ENCODE data around the gene GCK. TPM values are rescaled to one million over a fixed set of nuclear protein-coding genes. Genes with fewer than 3 reads are reported as not detected.
A peak's percentile ranks its signal among the peaks of the same experiment; 100 is the strongest.

The GCK gene
- total and polyA plus RNA-seq, 3 donors from 2014 or later, result 0.90 to 1.2 (median 0.94) TPM

DNA sequence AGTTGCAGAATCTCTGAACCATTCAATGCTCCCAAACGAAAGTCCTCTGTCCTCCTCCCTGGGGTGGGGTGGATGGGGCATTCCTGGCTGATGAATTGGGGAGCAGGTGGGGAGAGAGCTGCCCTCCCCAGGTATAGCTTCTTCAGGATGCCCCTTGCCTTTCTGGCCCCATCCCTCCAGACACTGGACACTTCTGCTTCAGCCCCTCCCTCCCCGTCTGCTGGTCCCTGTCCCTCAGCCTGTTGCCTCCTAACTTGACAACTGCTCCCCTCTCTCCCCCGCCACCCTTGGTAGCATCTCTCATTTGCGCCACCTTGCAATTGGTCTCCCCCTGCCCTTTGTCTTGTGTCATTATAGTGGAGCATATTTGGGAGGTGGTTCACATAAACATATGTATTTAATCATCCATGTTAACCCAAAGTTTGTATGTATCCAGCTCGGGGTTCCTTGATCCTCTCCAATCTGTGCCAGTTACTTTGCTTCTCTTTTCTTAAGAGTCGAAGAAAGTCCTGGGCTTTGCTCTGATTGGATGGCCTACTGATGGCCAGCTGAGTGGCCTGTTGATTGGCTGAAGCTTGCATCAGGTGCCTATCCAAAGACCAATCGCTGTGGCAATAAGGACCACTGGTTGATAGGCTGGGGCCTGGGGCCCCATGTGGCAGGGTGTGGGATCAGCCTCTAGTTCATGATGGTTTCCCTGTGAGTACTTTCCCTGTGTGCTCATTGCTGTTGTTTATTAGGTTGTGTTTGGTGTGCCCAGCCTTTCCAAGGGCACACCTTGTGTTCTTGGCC lies 4.0 kb upstream of the GCK start:
- Histone ChIP-seq H3K9me3 (no peaks in the 10 kb centered on the region), H3K27me3 (no peaks in the 10 kb centered on the region), H3K36me3 (ENCODE audit: low read depth, missing control alignments) (no peaks in the 10 kb centered on the region), H3K27ac (no peak overlapping the region), H3K4me1 (no peaks in the 10 kb centered on the region), H3K4me3 (no peak overlapping the region)
- no peak for DNase-seq
- TF ChIP-seq, protein P1, sequence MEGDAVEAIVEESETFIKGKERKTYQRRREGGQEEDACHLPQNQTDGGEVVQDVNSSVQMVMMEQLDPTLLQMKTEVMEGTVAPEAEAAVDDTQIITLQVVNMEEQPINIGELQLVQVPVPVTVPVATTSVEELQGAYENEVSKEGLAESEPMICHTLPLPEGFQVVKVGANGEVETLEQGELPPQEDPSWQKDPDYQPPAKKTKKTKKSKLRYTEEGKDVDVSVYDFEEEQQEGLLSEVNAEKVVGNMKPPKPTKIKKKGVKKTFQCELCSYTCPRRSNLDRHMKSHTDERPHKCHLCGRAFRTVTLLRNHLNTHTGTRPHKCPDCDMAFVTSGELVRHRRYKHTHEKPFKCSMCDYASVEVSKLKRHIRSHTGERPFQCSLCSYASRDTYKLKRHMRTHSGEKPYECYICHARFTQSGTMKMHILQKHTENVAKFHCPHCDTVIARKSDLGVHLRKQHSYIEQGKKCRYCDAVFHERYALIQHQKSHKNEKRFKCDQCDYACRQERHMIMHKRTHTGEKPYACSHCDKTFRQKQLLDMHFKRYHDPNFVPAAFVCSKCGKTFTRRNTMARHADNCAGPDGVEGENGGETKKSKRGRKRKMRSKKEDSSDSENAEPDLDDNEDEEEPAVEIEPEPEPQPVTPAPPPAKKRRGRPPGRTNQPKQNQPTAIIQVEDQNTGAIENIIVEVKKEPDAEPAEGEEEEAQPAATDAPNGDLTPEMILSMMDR (IDR thresholded peaks at IDR 0.05), result no peak
- TF ChIP-seq POLR2A (IDR thresholded peaks at IDR 0.05), result no peak
- WGBS, 2 donors, result 84 to 89% methylated on average over 7 of the region's 7 CpGs
- intact Hi-C loops (cut with DNase I; ENCODE audit: low total_unique reads), result no loop called here

DNA sequence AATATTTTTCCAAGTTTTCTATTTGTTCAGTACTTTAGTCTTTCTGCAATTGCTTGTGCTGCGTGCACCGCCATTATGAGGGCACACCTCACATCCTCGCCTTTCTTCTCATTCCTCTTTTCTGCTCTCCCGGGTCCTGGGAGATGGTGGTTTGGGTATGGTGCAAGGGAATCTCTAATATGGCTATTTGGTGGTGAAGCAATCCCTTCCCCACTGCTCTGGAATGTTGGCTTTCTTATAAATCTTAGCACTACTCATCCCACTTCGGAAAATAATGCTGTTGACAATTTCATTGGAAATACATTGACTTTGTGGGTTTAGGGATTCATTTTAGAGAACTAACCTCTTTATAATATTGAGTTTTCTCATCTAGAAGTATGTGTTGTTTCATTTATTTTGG lies 1.9 kb upstream of the GCK start:
- Histone ChIP-seq H3K4me1 (no peaks in the 10 kb centered on the region), H3K27ac (no peak overlapping the region), H3K27me3 (no peaks in the 10 kb centered on the region), H3K9me3 (no peaks in the 10 kb centered on the region), H3K36me3 (ENCODE audit: low read depth, missing control alignments) (no peaks in the 10 kb centered on the region), H3K4me3 (no peak overlapping the region)
- TF ChIP-seq, protein P1 (IDR thresholded peaks at IDR 0.05), result no peak
- no peak for TF ChIP-seq POLR2A (IDR thresholded peaks at IDR 0.05)
- no peak for DNase-seq
- intact Hi-C loops (cut with DNase I; ENCODE audit: low total_unique reads), result no loop called here
- WGBS, 2 donors, result 89 to 90% methylated on average over 5 of the region's 5 CpGs

DNA sequence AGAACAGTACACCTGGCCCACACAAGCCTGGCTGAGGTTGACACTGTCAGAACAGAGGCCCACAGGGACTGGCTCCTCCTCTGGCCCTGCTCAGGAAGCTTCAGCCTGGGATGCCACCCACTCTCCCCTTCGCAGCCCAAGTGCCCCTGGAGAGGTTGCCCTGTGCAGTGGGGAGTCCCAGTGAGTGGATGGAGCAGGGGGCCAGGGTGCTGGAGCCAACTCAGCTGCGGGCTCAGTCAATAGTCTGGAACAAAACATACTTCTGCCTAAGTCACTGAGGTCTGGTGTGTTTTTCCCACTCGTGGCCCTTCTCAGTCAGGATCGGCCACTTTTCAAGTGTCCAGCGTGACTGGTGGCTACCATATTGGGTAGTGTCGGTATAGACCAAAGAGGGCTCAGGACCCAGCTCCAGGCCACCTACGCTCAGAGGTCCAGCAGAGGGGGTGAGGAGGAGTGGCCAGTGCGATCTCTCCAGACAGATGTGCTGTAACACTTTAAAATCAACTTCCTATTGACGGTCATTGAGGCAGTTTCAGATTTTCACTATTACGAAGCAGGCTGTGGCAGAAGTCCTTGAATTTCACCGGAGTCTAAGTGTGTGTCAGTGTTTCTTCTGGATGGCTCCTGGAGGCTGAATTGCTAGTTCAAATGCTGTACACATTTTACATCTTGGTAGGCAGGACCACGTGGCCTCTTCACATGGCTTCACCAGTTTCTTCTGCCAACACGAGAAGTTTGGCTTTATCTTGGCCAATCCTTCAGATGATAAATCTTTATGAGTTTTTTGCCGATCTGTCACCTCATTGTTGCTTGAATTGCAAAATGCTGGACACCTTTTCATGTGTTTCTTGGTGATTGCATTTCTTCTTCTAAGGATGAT lies 994 bp upstream of the GCK start:
- H3K4me3 ChIP-seq, result no peak overlapping the region
- 81 to 90% methylated on average over 13 to 14 of the region's 14 CpGs for WGBS, 2 donors
- no peak for DNase-seq
- intact Hi-C loops (cut with DNase I; ENCODE audit: low total_unique reads), result no loop called here
- H3K36me3 ChIP-seq (ENCODE audit: low read depth, missing control alignments), result no peaks in the 10 kb centered on the region
- no peak overlapping the region for H3K27ac ChIP-seq
- no peaks in the 10 kb centered on the region for H3K4me1 ChIP-seq
- H3K27me3 ChIP-seq, result no peaks in the 10 kb centered on the region
- H3K9me3 ChIP-seq, result no peaks in the 10 kb centered on the region
- no peak for TF ChIP-seq POLR2A (IDR thresholded peaks at IDR 0.05)
- TF ChIP-seq, protein P1 (IDR thresholded peaks at IDR 0.05), result no peak

DNA sequence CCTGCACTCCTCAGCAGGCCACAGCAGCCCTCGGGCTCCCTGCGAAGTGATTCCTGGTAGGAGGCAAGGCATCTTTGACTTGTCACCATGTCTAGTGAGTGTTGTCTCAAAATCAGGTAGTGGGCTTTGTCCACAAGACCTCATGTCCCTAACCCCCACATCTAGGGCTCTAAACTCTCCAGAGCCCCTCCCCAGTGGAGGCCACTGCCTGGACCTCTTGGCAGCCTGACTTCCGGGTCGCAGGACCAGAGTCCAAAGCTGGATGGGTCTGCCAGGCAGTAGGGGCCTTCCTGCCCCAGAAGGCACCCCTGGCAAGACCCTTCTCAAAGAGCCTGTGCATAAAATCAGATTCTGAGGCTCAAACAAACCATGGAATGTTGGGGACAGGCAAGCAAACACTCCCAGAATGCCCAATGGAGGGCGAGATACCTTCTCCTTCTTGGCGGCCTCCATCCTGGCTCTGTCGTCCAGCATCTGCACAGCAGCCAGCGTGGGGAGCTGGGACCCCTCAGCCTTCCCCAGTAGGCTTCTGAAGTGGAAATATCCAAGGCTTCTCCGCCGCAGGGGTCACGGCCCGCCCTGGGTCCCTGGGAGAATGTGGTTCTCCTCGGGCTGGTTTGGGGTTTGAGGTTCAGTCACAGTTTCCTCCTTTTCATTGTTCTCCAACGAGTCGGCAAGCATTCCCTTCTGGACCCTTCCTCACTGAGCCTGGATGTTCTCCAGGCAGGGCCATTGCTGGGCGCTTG lies 586 bp downstream of the GCK start:
- WGBS, 2 donors, result 85 to 90% methylated on average over 16 of the region's 16 CpGs
- Histone ChIP-seq H3K27me3 (no peaks in the 10 kb centered on the region), H3K4me1 (no peaks in the 10 kb centered on the region), H3K9me3 (no peaks in the 10 kb centered on the region), H3K4me3 (no peak overlapping the region), H3K27ac (no peak overlapping the region), H3K36me3 (ENCODE audit: low read depth, missing control alignments) (no peaks in the 10 kb centered on the region)
- TF ChIP-seq POLR2A (IDR thresholded peaks at IDR 0.05), result no peak
- TF ChIP-seq, protein P1 (IDR thresholded peaks at IDR 0.05), result no peak
- peak; percentile 4 for DNase-seq
- intact Hi-C loops (cut with DNase I; ENCODE audit: low total_unique reads), result no loop called here
